Ishikawa (cell line): ENCODE results near the gene RFX4.

Experiments used
- CEBPB ChIP-seq: IDR thresholded peaks from 2 replicates; pipeline ENCODE4 v1.6.1; 2012
- CREB1 ChIP-seq: IDR thresholded peaks from 2 replicates; pipeline ENCODE4 v1.6.1; 2012; ENCODE audit warnings: low read depth
- EGR1 ChIP-seq: IDR thresholded peaks from 2 replicates; pipeline ENCODE4 v1.6.1; 2012
- EP300 ChIP-seq: IDR thresholded peaks from 2 replicates; pipeline ENCODE4 v1.6.1; 2012; ENCODE audit warnings: borderline replicate concordance
- FOXM1 ChIP-seq: IDR thresholded peaks from 2 replicates; pipeline ENCODE4 v1.6.1; 2012; ENCODE audit warnings: low read depth, borderline replicate concordance
- MAX ChIP-seq: IDR thresholded peaks from 2 replicates; pipeline ENCODE4 v1.6.1; 2012
- NFIC ChIP-seq: IDR thresholded peaks from 2 replicates; pipeline ENCODE4 v1.6.1; 2012
- RAD21 ChIP-seq: IDR thresholded peaks from 2 replicates; pipeline ENCODE4 v1.6.1; 2012; ENCODE audit warnings: low read depth
- REST ChIP-seq: IDR thresholded peaks from 2 replicates; pipeline ENCODE4 v1.6.1; 2012; ENCODE audit warnings: low read depth, mild to moderate bottlenecking
- TAF1 ChIP-seq: IDR thresholded peaks from 2 replicates; pipeline ENCODE4 v1.6.1; 2012; ENCODE audit warnings: low read depth, mild to moderate bottlenecking
- TCF12 ChIP-seq: IDR thresholded peaks from 2 replicates; pipeline ENCODE4 v1.6.1; 2012; ENCODE audit warnings: low read depth
- TEAD4 ChIP-seq: IDR thresholded peaks from 2 replicates; pipeline ENCODE4 v1.6.1; 2012
- USF1 ChIP-seq: IDR thresholded peaks from 2 replicates; pipeline ENCODE4 v1.6.1; 2012
- YY1 ChIP-seq: IDR thresholded peaks from 2 replicates; pipeline ENCODE4 v1.6.1; 2012; ENCODE audit warnings: low read depth
- ZBTB7A ChIP-seq: IDR thresholded peaks from 2 replicates; pipeline ENCODE4 v1.6.1; 2012; ENCODE audit warnings: low read depth

Gene RFX4

GRCh38 chr12:106582641-106583230 lies at the start of gene RFX4:
Gene RFX4, plus strand, starts transcription at chr12:106583004. Its CDS starts 317 bp downstream, at chr12:106583321.
- TF ChIP-seq RAD21, result no peak
- TF ChIP-seq CEBPB, result no peak
- no peak for TF ChIP-seq EP300
- no peak for TF ChIP-seq TCF12
- no peak for TF ChIP-seq CREB1
- TF ChIP-seq USF1, result no peak
- no peak for TF ChIP-seq REST
- TF ChIP-seq MAX, result no peak
- TF ChIP-seq TEAD4, result no peak
- no peak for TF ChIP-seq NFIC
- no peak for TF ChIP-seq EGR1
- no peak for TF ChIP-seq ZBTB7A
- TF ChIP-seq YY1, result no peak
- TF ChIP-seq FOXM1, result no peak
- no peak for TF ChIP-seq TAF1

- TF ChIP-seq CREB1 (no peak), YY1 (no peak), USF1 (no peak), CEBPB (no peak)
Measured at GRCh38 chr12:106541201-106541600, 41.6 kb upstream of the RFX4 start.

- TF ChIP-seq TCF12 (no peak), FOXM1 (no peak), CREB1 (no peak), ZBTB7A (no peak), REST (no peak), RAD21 (no peak), TAF1 (no peak), NFIC (no peak), MAX (no peak), TEAD4 (no peak)
Measured at GRCh38 chr12:106551410-106551809, 31.4 kb upstream of the RFX4 start.

- TF ChIP-seq TEAD4 (no peak), FOXM1 (no peak), CREB1 (no peak), REST (no peak), TAF1 (no peak), NFIC (no peak), YY1 (no peak), EP300 (no peak), ZBTB7A (no peak), MAX (no peak), CEBPB (no peak), TCF12 (no peak), EGR1 (no peak), RAD21 (no peak), USF1 (no peak)
Measured at GRCh38 chr12:106552228-106552627, 30.6 kb upstream of the RFX4 start.
